Lower lobe of right lung (tissue), 2 donors: ENCODE data around the gene CD84. TPM values are rescaled to one million over a fixed set of nuclear protein-coding genes. Genes with fewer than 3 reads are reported as not detected.

Source experiments
- ATAC-seq, 2 donors: fragments of 200-7000 bp; cut with Tn5 transposase; one replicate each; pipeline ENCODE4 v1.9.1; 2020 to 2022; ENCODE audit warnings: mild to moderate bottlenecking in 2 of 2, moderate library complexity in 2 of 2
- DNase-seq: peaks from one replicate; pipeline ENCODE4 v3.0.0-alpha.2; 2020
- H3K27ac ChIP-seq: fragments of 200-600 bp; one replicate; pipeline ENCODE4 v1.8.0; 2022
- H3K27me3 ChIP-seq: fragments of 200-600 bp; one replicate; pipeline ENCODE4 v1.8.0; 2022; ENCODE audit warnings: low read depth
- H3K36me3 ChIP-seq: fragments of 200-600 bp; one replicate; pipeline ENCODE4 v1.8.0; 2022; ENCODE audit warnings: mild to moderate bottlenecking
- H3K4me1 ChIP-seq: fragments of 200-600 bp; one replicate; pipeline ENCODE4 v1.8.0; 2022
- H3K4me3 ChIP-seq: fragments of 200-600 bp; one replicate; pipeline ENCODE4 v1.8.0; 2022; ENCODE audit warnings: mild to moderate bottlenecking
- H3K9me3 ChIP-seq: fragments of 200-600 bp; one replicate; pipeline ENCODE4 v1.8.0; 2022
- CTCF ChIP-seq: fragments of 200-600 bp; IDR thresholded peaks from one replicate; pipeline ENCODE4 v1.8.0; 2022; ENCODE audit warnings: antibody characterized with exemption, mild to moderate bottlenecking
- intact Hi-C: fragments of 100-400 bp; cut with DNase I; formaldehyde crosslinking; loops from one replicate; pipeline ENCODE4 v1.11.0; 2022
- total RNA-seq: library from RNA; stranded (reverse); fragmentation: NEBNext Ultra II Directional; extraction: Animal tissue kit (Norgen Biotek cat#: 25700); gene quantifications from one replicate; pipeline ENCODE4 v1.2.1, GENCODE V29; 2021
- donor health status: DM: no; HTN: yes; CAD: no; lungs with severe emphysema.

Gene CD84
- total RNA-seq, 1 donor from 2014 or later = 24.1 TPM

- DNase-seq = peak; percentile 59
- H3K9me3 ChIP-seq = no peaks in the 10 kb centered on the region
- H3K27ac ChIP-seq = no peak overlapping the region
- H3K4me3 ChIP-seq = no peak overlapping the region
- H3K27me3 ChIP-seq = no peaks in the 10 kb centered on the region
- intact Hi-C loops = no loop called here
- peaks cover 11% of the 10 kb centered on the region for H3K4me1 ChIP-seq
- peaks cover 3% of the 10 kb centered on the region for H3K36me3 ChIP-seq
- TF ChIP-seq CTCF = no peak
- ATAC-seq = peak; percentile 39 to 70
Measured at GRCh38 chr1:160546942-160547341, 32.4 kb downstream of the CD84 start.

GRCh38 chr1:160544647-160545046 is 34.6 kb downstream of the CD84 start:
- no peak for DNase-seq
- intact Hi-C loops = no loop called here
- no peak for ATAC-seq

GRCh38 chr1:160542303-160542945 is 36.9 kb downstream of the CD84 start:
- Histone ChIP-seq H3K4me1 (peaks cover 33% of the 10 kb centered on the region), H3K4me3 (no peak overlapping the region), H3K27ac (no peak overlapping the region), H3K27me3 (no peaks in the 10 kb centered on the region), H3K36me3 (no peaks in the 10 kb centered on the region), H3K9me3 (no peaks in the 10 kb centered on the region)
- intact Hi-C loops = no loop called here
- ATAC-seq (no peak), DNase-seq (no peak)
- TF ChIP-seq CTCF = no peak

More at GRCh38 chr1:160544647-160545046, 34.6 kb downstream of the CD84 start:
- no peak overlapping the region for H3K4me3 ChIP-seq
- no peaks in the 10 kb centered on the region for H3K9me3 ChIP-seq
- peaks cover 31% of the 10 kb centered on the region for H3K4me1 ChIP-seq
- H3K27ac ChIP-seq = no peak overlapping the region
- H3K27me3 ChIP-seq = no peaks in the 10 kb centered on the region
- peak; percentile 36 for TF ChIP-seq CTCF
- H3K36me3 ChIP-seq = no peaks in the 10 kb centered on the region

- Histone ChIP-seq H3K36me3 (no peaks in the 10 kb centered on the region), H3K4me1 (peaks cover 30% of the 10 kb centered on the region), H3K27ac (no peak overlapping the region), H3K27me3 (no peaks in the 10 kb centered on the region), H3K4me3 (no peak overlapping the region), H3K9me3 (no peaks in the 10 kb centered on the region)
- intact Hi-C loops = no loop called here
- no peak for ATAC-seq
- no peak for DNase-seq
- no peak for TF ChIP-seq CTCF
Measured at GRCh38 chr1:160541622-160542302, 37.5 kb downstream of the CD84 start.

GRCh38 chr1:160540859-160541233 is 38.5 kb downstream of the CD84 start:
- Histone ChIP-seq H3K27me3 (no peaks in the 10 kb centered on the region), H3K4me1 (peaks cover 30% of the 10 kb centered on the region), H3K9me3 (no peaks in the 10 kb centered on the region), H3K36me3 (no peaks in the 10 kb centered on the region), H3K27ac (peak overlapping the region; percentile 53), H3K4me3 (no peak overlapping the region)
- ATAC-seq = no peak
- DNase-seq = no peak
- TF ChIP-seq CTCF = no peak
- intact Hi-C loops = no loop called here
